K562 (cell line): ENCODE results near the gene NT5E. TPM values are rescaled to one million over a fixed set of nuclear protein-coding genes. Genes with fewer than 3 reads are reported as not detected.

Experiments
- ATAC-seq: fragments of 200-7000 bp; cut with Tn5 transposase; 3 replicates; pipeline ENCODE4 v1.9.1; 2020; ENCODE audit warnings: moderate library complexity
- BruUV-seq: library from RNA; stranded (reverse); fragments of 400-500 nt; replicated peaks from 2 replicates; lab custom pipeline; 2021; lab: Mats Ljungman, UMichigan
- CTCF ChIA-PET: fragments of 300-600 bp; formaldehyde crosslinking; extraction: SDS; loops from one replicate; lab custom pipeline; 2021; ENCODE audit warnings: low intra/inter-chr PET ratio; lab: Yijun Ruan, JAX
- POLR2A ChIA-PET: fragments of 300-600, 350-650 bp; sonication (Branson Sonifier 250); formaldehyde crosslinking; extraction: SDS; loops from one replicate; lab custom pipeline; 2021; ENCODE audit warnings: antibody characterized with exemption, inconsistent platforms; lab: Yijun Ruan, JAX
- DNase-seq, 4 experiments: peaks; one replicate each; pipeline versions ENCODE4 v3.0.0 to v3.0.0-alpha.2; 2011 to 2018; ENCODE audit warnings: low spot score in 3 of 4, mixed read lengths in 3 of 4; ENCODE audit errors: extremely low read depth in 1 of 4
- FAIRE-seq: peaks from 2 replicates; lab custom pipeline; 2011; peaks lifted over from hg19 to GRCh38; lab: Jason Lieb, UNC
- H2AFZ ChIP-seq: 2 replicates; pipeline ENCODE4 v1.6.0; 2011; ENCODE audit warnings: low read depth, low read length, control low read depth, inconsistent platforms
- H3K27ac ChIP-seq: fragments of 200-600 bp; 3 replicates; pipeline ENCODE4 v1.8.0; 2011; ENCODE audit warnings: low read depth, mild to moderate bottlenecking, control low read depth, inconsistent platforms, low read length, moderate library complexity, mixed read lengths; ENCODE audit errors: extremely low read depth
- H3K27me3 ChIP-seq, 2 experiments: fragments of 300-600 bp in 1 of 2; 2 replicates in 1 of 2; 3 replicates in 1 of 2; pipeline versions ENCODE4 v1.6.0 to v1.8.0; 2011; ENCODE audit warnings: inconsistent platforms in 2 of 2, low read length in 2 of 2, mild to moderate bottlenecking in 1 of 2, mixed read lengths in 1 of 2, moderate library complexity in 1 of 2; ENCODE audit not compliant: control insufficient read depth in 2 of 2, insufficient read depth in 2 of 2
- H3K36me3 ChIP-seq: fragments of 300-600 bp; 3 replicates; pipeline ENCODE4 v1.8.0; 2011; ENCODE audit warnings: mild to moderate bottlenecking, low read length, inconsistent platforms; ENCODE audit not compliant: control insufficient read depth, insufficient read depth
- H3K4me1 ChIP-seq, 2 experiments: fragments of 200-600 bp in 1 of 2; replicated peaks in 1 of 2; 2 replicates in 1 of 2; 3 replicates in 1 of 2; pipeline versions ENCODE4 v1.5.1 to v1.8.0; 2011; ENCODE audit warnings: inconsistent platforms in 2 of 2, low read length in 2 of 2, mild to moderate bottlenecking in 1 of 2, mixed read lengths in 1 of 2, moderate library complexity in 1 of 2; ENCODE audit not compliant: control insufficient read depth in 2 of 2, insufficient read depth in 2 of 2
- H3K4me2 ChIP-seq: 2 replicates; pipeline ENCODE4 v1.6.1; 2011; ENCODE audit warnings: low read length, control low read depth, inconsistent platforms, mixed read lengths; ENCODE audit not compliant: insufficient read depth
- H3K4me3 ChIP-seq: fragments of 200-600 bp; sonication (generic), shearing (Covaris generic); 2 replicates; pipeline ENCODE4 v1.5.1; 2016; ENCODE audit warnings: control low read depth, inconsistent platforms
- H3K79me2 ChIP-seq: fragments of 200-600 bp; 3 replicates; pipeline ENCODE4 v1.8.0; 2011; ENCODE audit warnings: low read length, inconsistent platforms; ENCODE audit not compliant: control insufficient read depth, insufficient read depth
- H3K9ac ChIP-seq, 2 experiments: 2 replicates each; pipeline versions ENCODE4 v1.6.0 to v1.6.1; 2011; ENCODE audit warnings: low read depth in 2 of 2, low read length in 2 of 2, control low read depth in 1 of 2, inconsistent platforms in 1 of 2, mild to moderate bottlenecking in 1 of 2, mixed read lengths in 1 of 2; ENCODE audit not compliant: insufficient read depth in 1 of 2
- H3K9me1 ChIP-seq: one replicate; pipeline ENCODE4 v1.6.0; 2011; ENCODE audit warnings: inconsistent platforms, mild to moderate bottlenecking, low read length, moderate library complexity; ENCODE audit not compliant: control insufficient read depth, insufficient read depth
- H3K9me3 ChIP-seq: replicated peaks from 2 replicates; pipeline ENCODE4 v1.5.1; 2011; ENCODE audit warnings: low read depth, low read length, inconsistent platforms; ENCODE audit not compliant: control insufficient read depth, insufficient read depth
- H4K20me1 ChIP-seq: replicated peaks from 2 replicates; pipeline ENCODE4 v1.6.1; 2011; ENCODE audit warnings: low read length, inconsistent platforms, mixed read lengths; ENCODE audit not compliant: control insufficient read depth, insufficient read depth
- ARID1B ChIP-seq: fragments of 450-650 bp; IDR thresholded peaks from 2 replicates; pipeline ENCODE4 v1.6.1; 2016; ENCODE audit warnings: antibody characterized with exemption, mild to moderate bottlenecking, inconsistent platforms
- CHCHD3 ChIP-seq: fragments of 250-450 bp; sonication (Bioruptor Pico); IDR thresholded peaks from 2 replicates; pipeline ENCODE4 v2.1.2; 2022; ENCODE audit warnings: mild to moderate bottlenecking
- GTF2B ChIP-seq: IDR thresholded peaks from 2 replicates; pipeline ENCODE4 v1.6.1; 2011; ENCODE audit not compliant: insufficient read length; ENCODE audit errors: extremely low read depth
- HMG20B ChIP-seq: fragments of 250-450 bp; sonication (Bioruptor Pico); IDR thresholded peaks from 2 replicates; pipeline ENCODE4 v1.5.0; 2021; ENCODE audit warnings: mild to moderate bottlenecking
- NR4A1 ChIP-seq, 2 experiments: fragments of 250-450 bp in 1 of 2; fragments of 450-650 bp in 1 of 2; sonication (Bioruptor Pico) in 1 of 2; IDR thresholded peaks; 2 replicates each; pipeline versions ENCODE4 v1.4.0 to v1.6.1; 2016 to 2020; ENCODE audit warnings: mild to moderate bottlenecking in 2 of 2, missing compliant biosample characterization in 1 of 2, missing genetic modification characterization in 1 of 2, moderate library complexity in 1 of 2
- PBX2 ChIP-seq, 2 experiments: IDR thresholded peaks in 1 of 2; conservative IDR thresholded peaks in 1 of 2; 2 replicates each; pipeline ENCODE4 v1.6.1; 2016; ENCODE audit warnings: low read depth in 2 of 2, mild to moderate bottlenecking in 1 of 2, missing compliant biosample characterization in 1 of 2, missing genetic modification characterization in 1 of 2, moderate library complexity in 1 of 2
- PRPF4 ChIP-seq: fragments of 200-400 bp; formaldehyde crosslinking; IDR thresholded peaks from one replicate; pipeline ENCODE4 v1.6.1; 2017; ENCODE audit warnings: low read length, low read depth, mild to moderate bottlenecking; ENCODE audit not compliant: insufficient read depth, poor library complexity, severe bottlenecking
- RBM17 ChIP-seq: fragments of 200-400 bp; formaldehyde crosslinking; IDR thresholded peaks from 2 replicates; pipeline ENCODE4 v1.6.1; 2017; ENCODE audit warnings: low read depth, mild to moderate bottlenecking, low read length, borderline replicate concordance
- RFX7 ChIP-seq: fragments of 250-450 bp; sonication (Bioruptor Pico); IDR thresholded peaks from 2 replicates; pipeline ENCODE4 v1.5.1; 2021; ENCODE audit warnings: mild to moderate bottlenecking
- ZBTB7A ChIP-seq: IDR thresholded peaks from 2 replicates; pipeline ENCODE4 v1.6.1; 2011; ENCODE audit warnings: low read depth, mild to moderate bottlenecking, low read length, moderate library complexity, borderline replicate concordance; ENCODE audit not compliant: control insufficient read depth
- ZEB2 ChIP-seq: fragments of 450-650 bp; IDR thresholded peaks from 2 replicates; pipeline ENCODE4 v1.6.1; 2016
- ZNF583 ChIP-seq: fragments of 250-450 bp; sonication (Bioruptor Pico); IDR thresholded peaks from 2 replicates; pipeline ENCODE4 v1.4.0; 2020
- WGBS: fragments of 100-300 bp; shearing (Covaris generic); methylation state at CpG from one replicate; pipeline ENCODE4 v1.1.6; 2016; ENCODE audit warnings: low coverage, mixed read lengths; ENCODE audit not compliant: insufficient coverage; ENCODE audit errors: missing lambda C conversion rate; 5-methylcytosine and 5-hydroxymethylcytosine counted together
- in situ Hi-C: fragments of 300-500 bp; cut with MboI; formaldehyde crosslinking; loops from 4 replicates; pipeline ENCODE4 v1.15.0; 2018; ENCODE audit warnings: inconsistent platforms, mixed read lengths
- intact Hi-C: fragments of 100-400 bp; cut with micrococcal nuclease; formaldehyde crosslinking; loops from 2 replicates; pipeline ENCODE4 v1.14.2; 2022
- polyA plus RNA-seq, 8 experiments: library from polyadenylated mRNA; depleted of rRNA in 4 of 8; stranded (reverse) in 5 of 8; unstranded in 3 of 8; fragments of >200 nt; fragmentation: Nextera tagmentation in 2 of 8; fragmentation: Illumina TruSeq in 1 of 8; extraction: Ambion mirVana in 2 of 8; extraction: Trizol in 1 of 8; gene quantifications; 2 replicates each; pipeline versions ENCODE4 v1.2.1 to v1.2.3, GENCODE V29; 2011 to 2014; ENCODE audit warnings: inconsistent platforms in 1 of 8, missing spikeins in 1 of 8
- total RNA-seq, 7 experiments: library from RNA; depleted of rRNA in 6 of 7; stranded (reverse); fragments of >200 nt in 6 of 7; fragmentation: Illumina TruSeq in 2 of 7; extraction: Trizol in 2 of 7; gene quantifications; 2 replicates each; pipeline versions ENCODE4 v1.2.1 to v1.2.3, GENCODE V29; 2011 to 2021; ENCODE audit warnings: low replicate concordance in 1 of 7

Gene NT5E
- total and polyA plus RNA-seq, 9 of the 15 experiments (the other 6 are each of a cell fraction or from before 2014, with no cell fraction given), result 0.01 to 0.13 TPM; not detected in 7

GRCh38 chr6:85404564-85405174 is 45.2 kb upstream of the NT5E start:
- no peak overlapping the region for H3K9ac ChIP-seq
- H2AFZ ChIP-seq, result no peak overlapping the region
- ATAC-seq (no peak), DNase-seq (no peak), FAIRE-seq (no peak)
- no TSS peak for BruUV-seq
- WGBS, result under 1% methylated on average over 12 of the region's 12 CpGs
- no peaks in the 10 kb centered on the region for H3K27me3 ChIP-seq
- in situ Hi-C loops (no loop called here), intact Hi-C loops (no loop called here)
- H3K4me3 ChIP-seq, result no peak overlapping the region
- CTCF ChIA-PET, result no interaction called here
- POLR2A ChIA-PET, result interaction anchor here (1.1 kb wide), 1 partner anchor 19 kb away, joined by 3 read pairs; no protein-coding TSS in a partner anchor
- no peaks in the 10 kb centered on the region for H3K79me2 ChIP-seq
- H3K27ac ChIP-seq, result no peak overlapping the region
- H3K4me1 ChIP-seq, result no peaks in the 10 kb centered on the region
- H3K4me2 ChIP-seq, result no peak overlapping the region
- TF ChIP-seq PRPF4, result no peak
- TF ChIP-seq GTF2B, result no peak
- TF ChIP-seq HMG20B, result no peak
- TF ChIP-seq ARID1B, result no peak
- TF ChIP-seq RBM17, result no peak
- no peak for TF ChIP-seq ZNF583 (CRISPR knock-in tag)
- TF ChIP-seq ZBTB7A, result no peak
- TF ChIP-seq RFX7, result no peak
- no peak for TF ChIP-seq ZEB2
- no peak for TF ChIP-seq CHCHD3 (CRISPR knock-in tag)
- TF ChIP-seq PBX2 (CRISPR knock-in tag; IDR thresholded peaks at IDR 0.05; ENCODE audit: low read depth), result no peak
- no peak for TF ChIP-seq PBX2 (tag; conservative IDR thresholded peaks at IDR 0.05; ENCODE audit: low read depth)
- TF ChIP-seq NR4A1 (CRISPR knock-in tag; IDR thresholded peaks at IDR 0.05), result no peak
- no peak for TF ChIP-seq NR4A1 (tag; IDR thresholded peaks at IDR 0.05)
- no peaks in the 10 kb centered on the region for H4K20me1 ChIP-seq
- H3K9me3 ChIP-seq, result no peaks in the 10 kb centered on the region
- no peaks in the 10 kb centered on the region for H3K36me3 ChIP-seq
- no peaks in the 10 kb centered on the region for H3K9me1 ChIP-seq
